GM19324 (cell line): Measurements from ENCODE around the gene SLC29A2.

Experiments used
- ATAC-seq: cut with Tn5 transposase; IDR thresholded peaks from one replicate; pipeline ENCODE4 v1.9.1; 2021; ENCODE audit warnings: mild to moderate bottlenecking, moderate library complexity; ENCODE audit not compliant: unreplicated experiment, low FRiP score

Gene SLC29A2

DNA sequence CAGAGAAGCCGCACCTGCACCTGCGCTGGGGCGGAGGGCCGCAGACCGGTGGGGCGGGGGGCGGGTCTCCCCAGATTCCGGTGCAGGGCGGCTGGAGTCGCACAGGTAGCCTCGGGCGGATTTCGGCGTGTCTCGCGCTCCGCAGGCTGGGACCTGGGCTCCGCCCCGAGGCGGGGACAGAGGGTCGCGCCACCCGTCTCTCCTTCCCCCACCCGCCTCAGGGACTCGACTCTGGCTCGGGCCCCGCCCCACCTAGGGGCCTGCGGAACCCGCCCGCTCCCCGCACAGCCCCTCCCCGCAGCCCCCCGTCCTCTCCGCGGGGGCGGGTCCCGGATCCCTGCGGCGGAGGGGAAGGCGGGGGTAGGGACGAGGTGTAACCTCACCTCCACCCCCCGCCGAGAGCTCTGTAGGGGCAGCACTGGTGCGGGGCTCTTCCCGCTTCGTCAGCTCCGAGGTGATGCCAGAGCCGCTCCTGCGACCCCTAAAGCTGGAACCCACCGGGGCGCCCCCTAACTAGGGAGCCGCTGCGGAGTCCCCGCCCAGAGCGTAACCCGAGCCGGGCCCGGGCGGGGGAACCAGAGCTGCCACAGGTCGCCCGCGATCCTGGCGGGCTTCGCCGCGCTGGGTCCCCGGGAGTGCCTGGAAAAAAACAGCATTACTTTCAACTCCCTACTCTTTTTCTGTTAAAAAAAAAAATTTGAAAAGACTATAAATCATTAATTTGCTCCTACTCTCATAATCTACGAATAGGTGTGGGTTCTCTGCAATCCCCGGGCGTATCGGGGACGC, at the start of gene SLC29A2:
SLC29A2 (minus strand) TSS at position 134 of the 789 bp plus-strand sequence. CDS start 169 bp downstream, outside the sequence.
- no peak for ATAC-seq

DNA sequence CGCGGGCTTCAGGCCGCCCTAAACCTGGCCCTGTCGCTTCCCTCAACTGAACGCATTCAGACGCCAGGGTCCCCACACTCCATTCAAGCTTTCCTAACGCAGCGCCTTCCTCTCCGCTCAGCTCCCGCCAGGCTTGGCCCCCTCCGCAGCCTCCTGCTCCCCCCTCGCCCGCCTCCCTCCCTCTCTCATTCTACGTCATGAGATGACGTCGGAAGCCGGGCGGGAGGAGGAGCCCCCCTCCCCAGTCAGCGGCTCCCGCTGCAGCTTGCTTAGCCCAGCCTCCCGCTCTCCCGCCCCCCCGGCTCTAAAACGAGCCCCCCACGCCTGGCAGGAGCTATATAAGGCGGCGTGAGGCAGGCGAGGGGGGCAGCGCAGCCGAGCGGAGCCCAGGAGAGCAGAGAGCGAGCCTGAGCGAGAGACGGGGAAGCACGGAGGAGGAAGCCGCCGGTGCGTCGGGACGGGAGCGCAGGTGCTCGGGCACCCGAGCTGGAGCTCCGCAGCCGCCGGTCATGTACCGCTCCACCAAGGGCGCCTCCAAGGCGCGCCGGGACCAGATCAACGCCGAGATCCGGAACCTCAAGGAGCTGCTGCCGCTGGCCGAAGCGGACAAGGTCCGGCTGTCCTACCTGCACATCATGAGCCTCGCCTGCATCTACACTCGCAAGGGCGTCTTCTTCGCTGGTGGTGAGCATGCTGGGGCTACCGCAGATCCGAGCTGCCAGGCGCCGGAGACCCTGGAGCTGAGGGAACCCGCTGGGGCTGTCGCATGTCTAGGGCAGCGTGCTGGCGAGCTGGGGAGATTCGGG, 49.3 kb upstream of the SLC29A2 start, which contains the start of gene NPAS4:
NPAS4 (plus strand) TSS at position 365 of the 806 bp plus-strand sequence; CDS start at position 510, 145 bp downstream.
- ATAC-seq = no peak

GRCh38 chr11:66419825-66420224, 48.3 kb upstream of the SLC29A2 start:
- no peak for ATAC-seq

- no peak for ATAC-seq
Observed at GRCh38 chr11:66418986-66419308, 47.4 kb upstream of the SLC29A2 start.

DNA sequence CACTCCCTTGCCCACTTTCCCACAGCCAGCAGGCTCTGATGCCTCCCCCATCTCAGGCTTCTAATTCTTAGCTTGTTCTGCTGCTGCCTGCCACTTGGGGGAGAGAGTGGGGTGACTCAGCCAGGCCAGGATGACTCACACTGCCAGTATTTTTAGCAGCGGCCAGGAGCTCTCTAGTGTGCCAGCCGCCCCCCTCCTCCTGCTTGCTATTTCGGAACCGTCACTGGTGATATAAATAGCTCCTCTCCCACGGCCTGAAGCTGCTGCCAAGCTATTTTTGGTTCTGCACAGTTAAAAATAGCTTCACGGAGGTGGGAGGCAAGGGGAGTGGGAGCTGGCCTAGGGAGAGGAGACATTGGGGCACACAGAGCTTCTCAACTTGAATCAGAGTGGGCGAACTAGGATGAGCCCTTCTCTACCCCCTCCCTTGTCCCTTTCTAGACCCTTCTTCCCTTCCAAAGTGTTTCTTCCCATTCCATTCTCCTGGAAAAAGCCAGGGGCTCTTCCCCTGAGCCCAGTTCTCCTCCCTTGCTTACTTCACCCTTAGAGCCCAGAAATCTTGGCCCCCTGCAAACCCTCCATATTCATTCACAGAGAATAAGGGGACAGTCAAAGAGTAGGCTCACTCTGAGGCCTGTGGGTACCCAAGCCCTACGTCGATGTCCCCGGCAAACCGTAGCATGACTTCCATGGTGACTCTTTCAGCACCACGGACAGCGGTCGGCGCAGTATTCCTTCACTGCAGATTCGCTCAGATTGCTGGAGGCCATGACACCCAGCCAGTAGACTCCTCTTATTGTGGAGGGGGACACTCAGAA, 46.8 kb upstream of the SLC29A2 start:
- no peak for ATAC-seq

DNA sequence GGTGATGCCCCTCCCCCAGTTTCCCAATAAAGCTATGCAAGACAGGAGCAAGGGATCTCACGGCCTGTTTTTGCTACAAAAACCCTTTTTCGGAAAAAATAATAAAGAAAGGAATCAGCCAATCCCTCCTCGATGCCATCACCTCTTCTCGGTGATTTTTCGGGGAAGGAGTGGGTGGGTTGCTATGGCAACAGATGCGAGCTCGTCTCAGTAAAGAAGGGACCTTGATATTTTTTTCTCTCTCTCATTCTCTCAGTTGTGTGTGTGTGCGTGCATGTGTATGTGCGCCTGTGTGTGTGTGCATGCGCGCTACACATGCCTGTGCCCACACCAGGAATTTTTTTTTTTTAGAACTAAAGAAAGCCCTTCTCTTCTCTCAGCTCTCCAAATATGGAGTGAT, 45.4 kb upstream of the SLC29A2 start:
- ATAC-seq = no peak

- ATAC-seq = no peak
Observed at GRCh38 chr11:66415423-66415822, 43.9 kb upstream of the SLC29A2 start.

DNA sequence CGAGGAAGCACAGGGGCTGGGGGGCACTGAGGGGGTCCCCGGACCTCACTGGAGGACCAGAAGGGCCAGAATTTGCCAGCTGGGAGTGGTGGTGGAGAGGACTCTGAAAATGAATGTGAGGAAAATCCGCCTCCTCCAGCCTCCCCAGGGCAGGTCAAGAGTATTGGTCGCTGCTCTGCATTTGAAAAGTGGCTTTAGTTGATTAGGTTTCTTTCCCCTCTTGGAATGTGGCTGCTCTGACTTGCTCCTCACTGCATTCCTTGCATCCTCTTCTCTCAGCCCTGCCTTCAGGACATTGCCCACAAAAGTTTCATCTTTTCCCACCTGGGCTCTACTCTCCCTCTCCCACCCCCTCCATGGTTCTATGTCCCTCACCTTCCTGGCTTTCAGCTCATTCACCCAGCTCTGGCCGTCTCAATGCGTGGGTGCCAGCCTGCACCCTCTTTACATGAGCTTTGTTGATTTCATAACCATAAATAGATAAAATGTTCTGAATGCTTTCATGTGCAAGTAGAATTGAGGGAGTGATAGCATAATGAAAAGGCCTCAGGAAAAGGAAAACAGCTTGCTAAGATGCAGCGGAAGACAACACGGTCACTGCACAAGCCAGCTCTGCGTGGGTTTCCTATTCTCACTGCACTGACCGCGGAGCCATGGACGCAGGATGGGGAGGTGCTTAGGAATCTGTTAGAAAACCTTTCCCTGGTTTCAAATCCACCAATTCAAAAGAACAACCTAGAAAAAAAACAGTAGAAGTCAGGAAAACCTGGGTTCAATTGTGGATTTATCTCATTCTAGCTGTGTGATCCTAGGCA, 42.8 kb upstream of the SLC29A2 start:
- no peak for ATAC-seq

GRCh38 chr11:66413167-66413566, 41.6 kb upstream of the SLC29A2 start:
- no peak for ATAC-seq

GRCh38 chr11:66412110-66412509, 40.5 kb upstream of the SLC29A2 start:
- no peak for ATAC-seq

- ATAC-seq = no peak
Observed at GRCh38 chr11:66411323-66411722, 39.8 kb upstream of the SLC29A2 start.

- no peak for ATAC-seq
Observed at GRCh38 chr11:66410191-66410590, 38.6 kb upstream of the SLC29A2 start.

GRCh38 chr11:66409226-66409625, 37.7 kb upstream of the SLC29A2 start:
- ATAC-seq = no peak

DNA sequence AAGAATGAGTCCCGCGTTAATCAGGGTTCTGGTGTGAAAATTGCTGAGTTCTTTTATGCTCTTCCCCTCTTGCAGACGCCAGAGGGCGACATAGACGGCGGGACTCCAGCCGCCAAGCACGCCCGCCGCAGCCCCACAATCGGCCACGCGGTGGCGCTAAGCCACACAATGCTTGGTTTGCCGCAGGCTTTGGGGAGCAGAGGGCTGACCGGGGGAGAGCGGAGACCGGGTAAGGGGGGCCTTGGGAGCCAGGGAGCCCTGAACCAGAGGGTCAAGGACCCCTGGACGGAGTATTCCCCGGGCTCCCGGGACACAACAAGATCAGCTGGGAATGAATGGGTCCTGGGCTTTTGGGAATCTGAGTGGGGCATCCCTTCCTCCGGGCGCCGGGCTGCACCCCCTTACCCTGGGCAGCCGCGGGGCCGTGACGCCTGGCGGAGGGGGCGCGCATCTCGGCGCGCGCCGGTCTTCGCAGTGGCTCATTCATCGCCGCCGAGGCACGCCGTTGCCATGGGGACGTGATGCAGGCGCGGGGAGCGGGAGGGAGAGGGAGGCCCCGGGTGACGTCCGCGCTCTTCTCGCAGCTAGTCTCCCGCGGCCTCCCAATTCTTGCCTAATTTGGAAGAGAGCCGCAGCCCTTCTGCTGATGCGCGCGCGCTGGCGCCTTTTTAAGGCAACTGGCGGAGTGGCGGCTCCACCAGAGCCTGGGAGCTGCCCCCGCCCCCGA, 37.1 kb upstream of the SLC29A2 start:
- no peak for ATAC-seq

GRCh38 chr11:66407651-66408050, 36.1 kb upstream of the SLC29A2 start:
- ATAC-seq = no peak

DNA sequence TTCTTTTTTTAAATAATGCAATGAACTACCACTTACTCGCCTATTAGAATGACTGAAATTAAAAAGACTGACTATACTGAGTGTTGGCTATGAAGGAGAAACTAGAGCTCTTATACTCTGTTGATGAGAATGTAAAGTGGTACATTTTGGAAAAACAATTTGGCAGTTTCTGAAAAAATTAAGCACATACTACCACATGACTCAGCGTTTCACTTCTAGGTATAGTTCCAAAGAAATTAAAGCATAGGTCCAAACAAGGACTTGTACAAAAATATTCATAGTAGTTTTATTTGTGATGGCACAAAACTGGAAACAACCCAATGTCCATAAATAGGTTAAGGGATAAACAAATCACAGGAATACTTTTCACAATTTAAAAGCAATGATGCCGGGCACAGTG, 22.4 kb upstream of the SLC29A2 start:
- no peak for ATAC-seq

GRCh38 chr11:66391322-66391721, 19.8 kb upstream of the SLC29A2 start:
- no peak for ATAC-seq

DNA sequence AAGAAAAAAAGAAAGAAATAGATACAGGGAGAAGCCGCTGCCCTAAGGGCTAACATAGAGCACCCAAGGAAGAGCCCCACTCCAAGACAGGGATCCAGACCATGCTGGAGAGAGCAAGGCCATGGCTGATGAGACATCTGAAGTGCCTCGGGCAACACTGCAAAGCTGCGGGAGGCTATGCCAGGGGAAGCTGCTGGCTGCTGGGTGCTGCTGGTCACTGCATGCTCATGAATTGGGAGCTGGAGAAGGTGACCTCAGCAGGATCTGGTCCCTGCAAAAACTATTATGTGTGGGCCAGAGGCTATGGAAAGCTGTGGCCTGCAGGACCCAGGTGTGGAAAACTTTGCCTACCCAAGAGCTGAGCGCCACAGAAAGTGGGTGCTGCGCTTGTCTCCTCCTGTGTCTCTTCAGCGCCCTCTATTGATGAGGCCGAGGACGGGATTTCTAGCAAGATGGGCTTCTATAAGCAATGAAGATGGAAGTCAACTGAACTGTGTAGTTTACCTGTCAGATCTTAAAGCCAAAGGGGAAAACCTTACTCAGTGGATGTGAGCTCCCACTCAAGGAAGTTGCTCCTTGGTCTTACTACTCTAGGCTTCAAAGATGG, 17.3 kb upstream of the SLC29A2 start:
- no peak for ATAC-seq
